Fibroblast of lung (primary cell): Measurements from ENCODE around the gene MMRN1. TPM values are rescaled to one million over a fixed set of nuclear protein-coding genes. Genes with fewer than 3 reads are reported as not detected.

Experiments
- DNase-seq, 2 donors: peaks; one replicate each; pipeline versions ENCODE4 v3.0.0 to v3.0.0-alpha.2; 2010; ENCODE audit warnings: low read depth in 2 of 2
- H2AFZ ChIP-seq: 2 replicates; pipeline ENCODE4 v1.5.1; 2012; ENCODE audit warnings: low read length, control low read depth, inconsistent platforms
- H3K27ac ChIP-seq: 2 replicates; pipeline ENCODE4 v1.5.1; 2011; ENCODE audit warnings: low read length, control low read depth; ENCODE audit not compliant: insufficient read depth
- H3K27me3 ChIP-seq: 2 replicates; pipeline ENCODE4 v1.5.1; 2011; ENCODE audit warnings: mild to moderate bottlenecking, low read length; ENCODE audit not compliant: control insufficient read depth, insufficient read depth
- H3K36me3 ChIP-seq: 2 replicates; pipeline ENCODE4 v1.5.1; 2011; ENCODE audit warnings: low read length; ENCODE audit not compliant: control insufficient read depth, insufficient read depth
- H3K4me1 ChIP-seq: 2 replicates; pipeline ENCODE4 v1.5.1; 2011; ENCODE audit warnings: low read length; ENCODE audit not compliant: control insufficient read depth, insufficient read depth; ENCODE audit errors: extremely low read depth
- H3K4me2 ChIP-seq: 2 replicates; pipeline ENCODE4 v1.5.1; 2011; ENCODE audit warnings: low read length, control low read depth; ENCODE audit not compliant: insufficient read depth; ENCODE audit errors: extremely low read depth
- H3K4me3 ChIP-seq, 4 experiments: fragments of 200-600 bp in 1 of 4; sonication (generic) in 1 of 4; replicated peaks in 1 of 4; 2 replicates each; pipeline ENCODE4 v1.5.1; 2011 to 2016; ENCODE audit warnings: low read length in 4 of 4, low read depth in 3 of 4, mild to moderate bottlenecking in 3 of 4, control low read depth in 2 of 4, inconsistent platforms in 1 of 4, mixed read lengths in 1 of 4; ENCODE audit not compliant: insufficient read depth in 1 of 4; ENCODE audit errors: control extremely low read depth in 1 of 4
- H3K79me2 ChIP-seq: 2 replicates; pipeline ENCODE4 v1.5.1; 2012; ENCODE audit warnings: mild to moderate bottlenecking, low read length, inconsistent platforms; ENCODE audit not compliant: control insufficient read depth, insufficient read depth
- H3K9ac ChIP-seq: 2 replicates; pipeline ENCODE4 v1.5.1; 2011; ENCODE audit warnings: mild to moderate bottlenecking, low read length, control low read depth; ENCODE audit not compliant: insufficient read depth
- H3K9me3 ChIP-seq: 2 replicates; pipeline ENCODE4 v1.5.1; 2012; ENCODE audit warnings: low read depth, low read length; ENCODE audit not compliant: control insufficient read depth, insufficient read depth
- H4K20me1 ChIP-seq: 2 replicates; pipeline ENCODE4 v1.5.1; 2011; ENCODE audit warnings: low read length; ENCODE audit not compliant: control insufficient read depth, insufficient read depth; ENCODE audit errors: extremely low read depth
- EZH2 ChIP-seq: IDR thresholded peaks from 2 replicates; pipeline ENCODE4 v1.5.1; 2012; ENCODE audit warnings: low read length, control low read depth, mild to moderate bottlenecking; ENCODE audit errors: missing control alignments
- polyA plus RNA-seq, 2 donors: library from polyadenylated mRNA; depleted of rRNA in 1 of 2; stranded (reverse) in 1 of 2; unstranded in 1 of 2; fragments of >200 nt; gene quantifications; 2 replicates each; pipeline ENCODE4 v1.2.1, GENCODE V29; 2011 to 2012; ENCODE audit warnings: missing spikeins in 1 of 2
- total RNA-seq: library from RNA; depleted of rRNA; stranded (reverse); fragments of >200 nt; gene quantifications from 2 replicates; pipeline ENCODE4 v1.2.1, GENCODE V29; 2014
- TF ChIP-seq, protein P1 (sequence below), 2 donors: IDR thresholded peaks in 1 of 2; conservative IDR thresholded peaks in 1 of 2; 1 replicate in 1 of 2; 2 replicates in 1 of 2; pipeline ENCODE4 v1.5.1; 2011 to 2012; ENCODE audit warnings: low read length in 2 of 2, control low read depth in 1 of 2, inconsistent platforms in 1 of 2, low read depth in 1 of 2, mild to moderate bottlenecking in 1 of 2

The MMRN1 gene
- total and polyA plus RNA-seq, 2 donors (not counting 1 experiment from before 2014, with no cell fraction given): under 0.01 TPM; not detected in 1

DNA sequence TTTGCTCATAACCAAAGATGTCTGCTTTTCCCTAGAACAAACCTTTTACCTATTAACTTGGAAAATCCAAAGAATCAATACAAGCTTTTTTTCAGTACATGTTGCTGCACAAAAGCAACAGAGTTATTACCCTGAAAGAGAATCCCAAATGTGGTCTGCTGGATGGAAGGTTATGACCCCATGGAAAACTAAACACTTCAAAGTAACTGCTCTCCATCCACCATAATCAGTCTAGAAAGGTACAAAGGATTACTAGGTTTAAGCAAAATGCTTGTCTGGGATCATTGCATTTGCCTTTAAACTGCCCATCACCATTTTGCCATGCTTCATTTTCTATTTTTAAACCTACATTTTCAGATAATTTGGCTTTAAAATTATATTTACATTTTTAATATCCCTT, 11.7 kb downstream of the MMRN1 start:
- Histone ChIP-seq H3K27me3 (no peaks in the 10 kb centered on the region), H4K20me1 (no peaks in the 10 kb centered on the region), H2AFZ (no peak overlapping the region), H3K4me1 (no peaks in the 10 kb centered on the region), H3K27ac (no peak overlapping the region), H3K36me3 (no peaks in the 10 kb centered on the region), H3K4me3 (no peak overlapping the region), H3K79me2 (no peaks in the 10 kb centered on the region), H3K9me3 (no peaks in the 10 kb centered on the region), H3K9ac (no peak overlapping the region), H3K4me2 (no peak overlapping the region)
- TF ChIP-seq EZH2: no peak
- TF ChIP-seq, protein P1, sequence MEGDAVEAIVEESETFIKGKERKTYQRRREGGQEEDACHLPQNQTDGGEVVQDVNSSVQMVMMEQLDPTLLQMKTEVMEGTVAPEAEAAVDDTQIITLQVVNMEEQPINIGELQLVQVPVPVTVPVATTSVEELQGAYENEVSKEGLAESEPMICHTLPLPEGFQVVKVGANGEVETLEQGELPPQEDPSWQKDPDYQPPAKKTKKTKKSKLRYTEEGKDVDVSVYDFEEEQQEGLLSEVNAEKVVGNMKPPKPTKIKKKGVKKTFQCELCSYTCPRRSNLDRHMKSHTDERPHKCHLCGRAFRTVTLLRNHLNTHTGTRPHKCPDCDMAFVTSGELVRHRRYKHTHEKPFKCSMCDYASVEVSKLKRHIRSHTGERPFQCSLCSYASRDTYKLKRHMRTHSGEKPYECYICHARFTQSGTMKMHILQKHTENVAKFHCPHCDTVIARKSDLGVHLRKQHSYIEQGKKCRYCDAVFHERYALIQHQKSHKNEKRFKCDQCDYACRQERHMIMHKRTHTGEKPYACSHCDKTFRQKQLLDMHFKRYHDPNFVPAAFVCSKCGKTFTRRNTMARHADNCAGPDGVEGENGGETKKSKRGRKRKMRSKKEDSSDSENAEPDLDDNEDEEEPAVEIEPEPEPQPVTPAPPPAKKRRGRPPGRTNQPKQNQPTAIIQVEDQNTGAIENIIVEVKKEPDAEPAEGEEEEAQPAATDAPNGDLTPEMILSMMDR (conservative IDR thresholded peaks at IDR 0.05 in 1 of 2, IDR thresholded peaks at IDR 0.05 in 1 of 2; ENCODE audit: low read depth in 1 of 2, low read length in 2 of 2): no peak
- DNase-seq: no peak

- H2AFZ ChIP-seq: no peak overlapping the region
Measured at GRCh38 chr4:89906777-89907521, 12.3 kb downstream of the MMRN1 start.

GRCh38 chr4:89909889-89910288, 15.2 kb downstream of the MMRN1 start:
- Histone ChIP-seq H3K9me3 (no peaks in the 10 kb centered on the region), H3K9ac (no peak overlapping the region), H3K27ac (no peak overlapping the region), H3K36me3 (no peaks in the 10 kb centered on the region), H3K4me1 (no peaks in the 10 kb centered on the region), H3K27me3 (no peaks in the 10 kb centered on the region), H4K20me1 (no peaks in the 10 kb centered on the region), H3K79me2 (no peaks in the 10 kb centered on the region), H3K4me2 (no peak overlapping the region), H2AFZ (no peak overlapping the region), H3K4me3 (no peak overlapping the region)
- TF ChIP-seq EZH2: no peak
- TF ChIP-seq, protein P1 (conservative IDR thresholded peaks at IDR 0.05 in 1 of 2, IDR thresholded peaks at IDR 0.05 in 1 of 2; ENCODE audit: low read depth in 1 of 2, low read length in 2 of 2): no peak
- DNase-seq: no peak

More at GRCh38 chr4:89906777-89907521, 12.3 kb downstream of the MMRN1 start:
- Histone ChIP-seq H3K9ac (no peak overlapping the region), H3K4me2 (no peak overlapping the region), H3K27ac (no peak overlapping the region), H4K20me1 (no peaks in the 10 kb centered on the region), H3K4me1 (no peaks in the 10 kb centered on the region), H3K79me2 (no peaks in the 10 kb centered on the region), H3K27me3 (no peaks in the 10 kb centered on the region), H3K36me3 (no peaks in the 10 kb centered on the region), H3K9me3 (no peaks in the 10 kb centered on the region), H3K4me3 (no peak overlapping the region)
- peak in 1 of 2 donors; percentile 20 for DNase-seq
- no peak for TF ChIP-seq EZH2
- TF ChIP-seq, protein P1 (conservative IDR thresholded peaks at IDR 0.05 in 1 of 2, IDR thresholded peaks at IDR 0.05 in 1 of 2; ENCODE audit: low read depth in 1 of 2, low read length in 2 of 2): no peak
